ENCODE data around the gene METTL16. TPM values are rescaled to one million over a fixed set of nuclear protein-coding genes. Genes with fewer than 3 reads are reported as not detected.

The METTL16 gene
- total and polyA plus RNA-seq, 4 donors: 4.1 to 8.9 (median 6.6) TPM

GRCh38 chr17:2397247-2398171 lies 114.2 kb downstream of the METTL16 start:
- no peak overlapping the region for H3K4me3 ChIP-seq (ENCODE audit: low read depth in 1 of 3, low read length in 3 of 3)
- H3K9ac ChIP-seq (ENCODE audit: low read depth in 1 of 2, low read length in 2 of 2): peak overlapping the region in 1 of 2 donors; percentile 15
- peak overlapping the region; percentile 100 for H3K27ac ChIP-seq (ENCODE audit: low read depth in 1 of 2, low read length in 2 of 2)
- no peaks in the 10 kb centered on the region for H3K27me3 ChIP-seq (ENCODE audit: control insufficient read depth in 4 of 4, insufficient read depth in 4 of 4, low read length in 3 of 4)
- DNase-seq (ENCODE audit: low spot score): no peak
- H3K4me1 ChIP-seq (ENCODE audit: control insufficient read depth in 4 of 4, insufficient read depth in 4 of 4, low read length in 3 of 4): peaks cover 16 to 45% (median 28%) of the 10 kb centered on the region in 4 donors
- 83% methylated on average over 12 of the region's 12 CpGs for WGBS
- no peaks in the 10 kb centered on the region for H3K36me3 ChIP-seq (ENCODE audit: control insufficient read depth in 4 of 4, insufficient read depth in 3 of 4, low read depth in 1 of 4, low read length in 3 of 4)
- TF ChIP-seq HNF4G (IDR thresholded peaks at IDR 0.05) (no peak), TAF1 (conservative IDR thresholded peaks at IDR 0.05) (no peak), FOXA1 (IDR thresholded peaks at IDR 0.05) (no peak), ZBTB33 (IDR thresholded peaks at IDR 0.05) (no peak)
- no peaks in the 10 kb centered on the region for H3K9me3 ChIP-seq (ENCODE audit: control insufficient read depth in 4 of 4, low read length in 3 of 4)

- Histone ChIP-seq H3K9ac (ENCODE audit: low read depth in 1 of 2, low read length in 2 of 2) (peak overlapping the region; percentile 2 to 23), H3K4me1 (ENCODE audit: control insufficient read depth in 4 of 4, insufficient read depth in 4 of 4, low read length in 3 of 4) (peaks cover 13 to 48% (median 33%) of the 10 kb centered on the region in 4 donors), H3K36me3 (ENCODE audit: control insufficient read depth in 4 of 4, insufficient read depth in 3 of 4, low read depth in 1 of 4, low read length in 3 of 4) (no peaks in the 10 kb centered on the region), H3K27ac (ENCODE audit: low read depth in 1 of 2, low read length in 2 of 2) (peak overlapping the region; percentile 100), H3K27me3 (ENCODE audit: control insufficient read depth in 4 of 4, insufficient read depth in 4 of 4, low read length in 3 of 4) (no peaks in the 10 kb centered on the region), H3K4me3 (ENCODE audit: low read depth in 1 of 3, low read length in 3 of 3) (peak overlapping the region in 1 of 3 donors; percentile 7), H3K9me3 (ENCODE audit: control insufficient read depth in 4 of 4, low read length in 3 of 4) (no peaks in the 10 kb centered on the region)
- WGBS: 50% methylated on average over 34 of the region's 34 CpGs
- TF ChIP-seq RAD21 (IDR thresholded peaks at IDR 0.05): no peak
- no peak for TF ChIP-seq FOXA2 (IDR thresholded peaks at IDR 0.05)
- peak; percentile 41 for TF ChIP-seq MAX (IDR thresholded peaks at IDR 0.05)
- no peak for TF ChIP-seq ATF3 (IDR thresholded peaks at IDR 0.05)
- no peak for TF ChIP-seq ZBTB33 (IDR thresholded peaks at IDR 0.05)
- no peak for TF ChIP-seq EGR1 (IDR thresholded peaks at IDR 0.05; ENCODE audit: low read depth in 2 of 2)
- no peak for TF ChIP-seq HNF4A (conservative IDR thresholded peaks at IDR 0.05)
- TF ChIP-seq YY1 (IDR thresholded peaks at IDR 0.05): no peak
- peak; percentile 80 for TF ChIP-seq SP1 (IDR thresholded peaks at IDR 0.05)
- peak in 1 of 2 donors; percentile 48 for TF ChIP-seq GABPA (IDR thresholded peaks at IDR 0.05 in 1 of 2, conservative IDR thresholded peaks at IDR 0.05 in 1 of 2)
- peak; percentile 62 for TF ChIP-seq NR2F2 (IDR thresholded peaks at IDR 0.05)
- TF ChIP-seq RXRA (IDR thresholded peaks at IDR 0.05): peak; percentile 41 to 57
- TF ChIP-seq JUND (IDR thresholded peaks at IDR 0.05): no peak
- no peak for TF ChIP-seq TAF1 (conservative IDR thresholded peaks at IDR 0.05)
- no peak for TF ChIP-seq FOXA1 (IDR thresholded peaks at IDR 0.05)
- TF ChIP-seq HNF4G (IDR thresholded peaks at IDR 0.05): no peak
- no peak for TF ChIP-seq CTCF (IDR thresholded peaks at IDR 0.05; ENCODE audit: low read depth, low read length, missing input control)
- no peak for TF ChIP-seq REST (IDR thresholded peaks at IDR 0.05)
- peak; percentile 79 for DNase-seq (ENCODE audit: low spot score)
Observed at GRCh38 chr17:2396568-2397246, 115.0 kb downstream of the METTL16 start.
